HG03108 (cell line): Measurements from ENCODE around the gene HLCS.
"Not testable (repeated sequence)": the region's sequence is repeated elsewhere in the genome, so short reads cannot be mapped to it uniquely, and the experiment has no call there.

Experiments used
- ATAC-seq: cut with Tn5 transposase; IDR thresholded peaks from one replicate; pipeline ENCODE4 v1.9.1; 2021; ENCODE audit warnings: moderate library complexity; ENCODE audit not compliant: unreplicated experiment

HLCS gene

GRCh38 chr21:36817732-36818450 is 148.6 kb downstream of the HLCS start:
- no peak for ATAC-seq

GRCh38 chr21:36816561-36817130 is 149.8 kb downstream of the HLCS start:
- ATAC-seq: no peak

GRCh38 chr21:36816026-36816425 is 150.4 kb downstream of the HLCS start:
- not testable (repeated sequence) for ATAC-seq

GRCh38 chr21:36815284-36815683 is 151.2 kb downstream of the HLCS start:
- ATAC-seq: no peak

- ATAC-seq: no peak
Observed at GRCh38 chr21:36813052-36813451, 153.4 kb downstream of the HLCS start.

- ATAC-seq: no peak
Observed at GRCh38 chr21:36811762-36812161, 154.7 kb downstream of the HLCS start.

GRCh38 chr21:36810443-36810842 is 156.0 kb downstream of the HLCS start:
- ATAC-seq: no peak

GRCh38 chr21:36807422-36807928 is 159.0 kb downstream of the HLCS start:
- ATAC-seq: no peak

- ATAC-seq: no peak
Observed at GRCh38 chr21:36806103-36806502, 160.4 kb downstream of the HLCS start.

GRCh38 chr21:36804874-36805611 is 161.4 kb downstream of the HLCS start:
- ATAC-seq: no peak

GRCh38 chr21:36803816-36804439 is 162.5 kb downstream of the HLCS start:
- ATAC-seq: no peak

GRCh38 chr21:36803051-36803645 is 163.3 kb downstream of the HLCS start:
- ATAC-seq: no peak

- ATAC-seq: no peak
Observed at GRCh38 chr21:36800734-36801133, 165.7 kb downstream of the HLCS start.

- ATAC-seq: no peak
Observed at GRCh38 chr21:36799869-36800268, 166.6 kb downstream of the HLCS start.

- ATAC-seq: no peak
Observed at GRCh38 chr21:36798491-36798890, 168.0 kb downstream of the HLCS start.

GRCh38 chr21:36796070-36796469 is 170.4 kb downstream of the HLCS start:
- no peak for ATAC-seq

GRCh38 chr21:36792505-36792967 is 173.9 kb downstream of the HLCS start:
- no peak for ATAC-seq

- no peak for ATAC-seq
Observed at GRCh38 chr21:36791695-36792470, 174.6 kb downstream of the HLCS start.

GRCh38 chr21:36791180-36791579 is 175.3 kb downstream of the HLCS start:
- no peak for ATAC-seq

GRCh38 chr21:36790616-36791015 is 175.9 kb downstream of the HLCS start:
- no peak for ATAC-seq
